ENCODE measurements around the gene NFATC4.

The NFATC4 gene

GRCh38 chr14:24390701-24391468 is 22.9 kb downstream of the NFATC4 start:
- no peak for DNase-seq

- no peak for DNase-seq
These were observed 24.5 kb downstream of the NFATC4 start for GRCh38 chr14:24392325-24393091.

- no peak for DNase-seq
These were observed 26.3 kb downstream of the NFATC4 start for GRCh38 chr14:24394275-24394674.

- DNase-seq: no peak
These were observed 27.9 kb downstream of the NFATC4 start for GRCh38 chr14:24395609-24396582.

GRCh38 chr14:24397639-24398292 is 29.8 kb downstream of the NFATC4 start:
- DNase-seq: no peak

- DNase-seq: no peak
These were observed 30.3 kb downstream of the NFATC4 start for GRCh38 chr14:24398293-24398652.

GRCh38 chr14:24398653-24399446 is 30.9 kb downstream of the NFATC4 start, which contains the start of gene NYNRIN:
Gene NYNRIN (plus strand): TSS chr14:24399003. CDS start chr14:24399247, 244 bp downstream.
- DNase-seq: no peak

- DNase-seq: no peak
These were observed 31.5 kb downstream of the NFATC4 start for GRCh38 chr14:24399447-24399822.

- no peak for DNase-seq
These were observed 32.2 kb downstream of the NFATC4 start for GRCh38 chr14:24399999-24400718.

GRCh38 chr14:24401810-24402702 is 34.1 kb downstream of the NFATC4 start:
- DNase-seq: no peak

- no peak for DNase-seq
These were observed 35.5 kb downstream of the NFATC4 start for GRCh38 chr14:24403294-24403998.

GRCh38 chr14:24404814-24405213 is 36.8 kb downstream of the NFATC4 start:
- DNase-seq: no peak

GRCh38 chr14:24406416-24406815 is 38.4 kb downstream of the NFATC4 start:
- DNase-seq: no peak

- no peak for DNase-seq
These were observed 39.8 kb downstream of the NFATC4 start for GRCh38 chr14:24407608-24408325.

GRCh38 chr14:24408764-24409163 is 40.8 kb downstream of the NFATC4 start:
- no peak for DNase-seq

GRCh38 chr14:24409192-24409591 is 41.2 kb downstream of the NFATC4 start:
- no peak for DNase-seq

GRCh38 chr14:24409956-24410355 is 42.0 kb downstream of the NFATC4 start:
- DNase-seq: no peak
